Stimulated activated memory B cell treated with anti-CD40 and anti-IgM and Interleukin-4, amounts not matched to agents 10 μg/mL and 1 μg/mL and 100 μg/mL, for 72 hours (primary cell): ENCODE data around the gene JAK1.
A peak's percentile ranks its signal among the peaks of the same experiment; 100 is the strongest.

Source experiments
- ATAC-seq: fragments of 150-1000 bp; cut with Tn5 transposase; 2 replicates; pipeline ENCODE4 v1.10.0; 2021
- H3K27ac Mint-ChIP-seq: one replicate; pipeline ENCODE4 v1.8.0; 2022; ENCODE audit warnings: mild to moderate bottlenecking, mixed read lengths
- H3K27me3 Mint-ChIP-seq: one replicate; pipeline ENCODE4 v1.8.0; 2022; ENCODE audit warnings: mixed read lengths
- H3K36me3 Mint-ChIP-seq: one replicate; pipeline ENCODE4 v1.8.0; 2022; ENCODE audit warnings: mixed read lengths
- H3K4me1 Mint-ChIP-seq: one replicate; pipeline ENCODE4 v1.8.0; 2022; ENCODE audit warnings: mixed read lengths
- H3K4me3 Mint-ChIP-seq: one replicate; pipeline ENCODE4 v1.8.0; 2022; ENCODE audit warnings: mild to moderate bottlenecking, moderate library complexity, mixed read lengths
- H3K9me3 Mint-ChIP-seq: one replicate; pipeline ENCODE4 v1.8.0; 2022; ENCODE audit warnings: mixed read lengths

The JAK1 gene

GRCh38 chr1:64986903-64987871 lies 20.8 kb upstream of the JAK1 start:
- peak; percentile 94 for ATAC-seq
- peak overlapping the region; percentile 77 for H3K27ac Mint-ChIP-seq
- H3K27me3 Mint-ChIP-seq: no peaks in the 10 kb centered on the region
- peaks cover 31% of the 10 kb centered on the region for H3K4me1 Mint-ChIP-seq
- H3K4me3 Mint-ChIP-seq: no peak overlapping the region
- H3K36me3 Mint-ChIP-seq: no peaks in the 10 kb centered on the region
- no peaks in the 10 kb centered on the region for H3K9me3 Mint-ChIP-seq

GRCh38 chr1:64984737-64985136 lies 18.4 kb upstream of the JAK1 start:
- H3K4me1 Mint-ChIP-seq: peaks cover 37% of the 10 kb centered on the region
- H3K27ac Mint-ChIP-seq: peak overlapping the region; percentile 54
- no peak overlapping the region for H3K4me3 Mint-ChIP-seq
- H3K9me3 Mint-ChIP-seq: no peaks in the 10 kb centered on the region
- no peaks in the 10 kb centered on the region for H3K36me3 Mint-ChIP-seq
- H3K27me3 Mint-ChIP-seq: no peaks in the 10 kb centered on the region
- ATAC-seq: no peak

- Mint-ChIP-seq H3K27ac (peak overlapping the region; percentile 54), H3K9me3 (no peaks in the 10 kb centered on the region)
- ATAC-seq: no peak
Measured at GRCh38 chr1:64984106-64984505, 17.8 kb upstream of the JAK1 start.

GRCh38 chr1:64983110-64983509 lies 16.8 kb upstream of the JAK1 start:
- Mint-ChIP-seq H3K36me3 (no peaks in the 10 kb centered on the region), H3K4me1 (peaks cover 37% of the 10 kb centered on the region), H3K4me3 (no peak overlapping the region), H3K27me3 (no peaks in the 10 kb centered on the region), H3K9me3 (no peaks in the 10 kb centered on the region), H3K27ac (no peak overlapping the region)
- ATAC-seq: no peak

More at GRCh38 chr1:64984106-64984505, 17.8 kb upstream of the JAK1 start:
- Mint-ChIP-seq H3K4me3 (no peak overlapping the region), H3K36me3 (no peaks in the 10 kb centered on the region), H3K27me3 (no peaks in the 10 kb centered on the region), H3K4me1 (peaks cover 37% of the 10 kb centered on the region)

GRCh38 chr1:64981601-64982533 lies 15.5 kb upstream of the JAK1 start:
- H3K27me3 Mint-ChIP-seq: no peaks in the 10 kb centered on the region
- no peak overlapping the region for H3K4me3 Mint-ChIP-seq
- H3K36me3 Mint-ChIP-seq: no peaks in the 10 kb centered on the region
- H3K9me3 Mint-ChIP-seq: no peaks in the 10 kb centered on the region
- no peak overlapping the region for H3K27ac Mint-ChIP-seq
- ATAC-seq: no peak
- H3K4me1 Mint-ChIP-seq: peaks cover 24% of the 10 kb centered on the region

- Mint-ChIP-seq H3K4me3 (no peak overlapping the region), H3K27me3 (no peaks in the 10 kb centered on the region), H3K27ac (no peak overlapping the region), H3K4me1 (peaks cover 23% of the 10 kb centered on the region), H3K9me3 (no peaks in the 10 kb centered on the region), H3K36me3 (no peaks in the 10 kb centered on the region)
- no peak for ATAC-seq
Measured at GRCh38 chr1:64980745-64981600, 14.6 kb upstream of the JAK1 start.

GRCh38 chr1:64979358-64979757 lies 13.0 kb upstream of the JAK1 start:
- Mint-ChIP-seq H3K4me1 (peaks cover 15% of the 10 kb centered on the region), H3K27me3 (no peaks in the 10 kb centered on the region), H3K4me3 (no peak overlapping the region), H3K36me3 (no peaks in the 10 kb centered on the region), H3K27ac (no peak overlapping the region), H3K9me3 (no peaks in the 10 kb centered on the region)
- ATAC-seq: no peak

- Mint-ChIP-seq H3K4me3 (no peak overlapping the region), H3K27ac (no peak overlapping the region), H3K27me3 (no peaks in the 10 kb centered on the region), H3K36me3 (no peaks in the 10 kb centered on the region), H3K4me1 (peaks cover 6% of the 10 kb centered on the region), H3K9me3 (no peaks in the 10 kb centered on the region)
- no peak for ATAC-seq
Measured at GRCh38 chr1:64976361-64976760, 10.0 kb upstream of the JAK1 start.

- Mint-ChIP-seq H3K36me3 (no peaks in the 10 kb centered on the region), H3K27ac (no peak overlapping the region), H3K9me3 (no peaks in the 10 kb centered on the region), H3K4me1 (no peaks in the 10 kb centered on the region), H3K27me3 (no peaks in the 10 kb centered on the region), H3K4me3 (no peak overlapping the region)
- ATAC-seq: no peak
Measured at GRCh38 chr1:64975740-64976139, 9.4 kb upstream of the JAK1 start.

- H3K27me3 Mint-ChIP-seq: no peaks in the 10 kb centered on the region
- H3K9me3 Mint-ChIP-seq: no peaks in the 10 kb centered on the region
- no peak overlapping the region for H3K4me3 Mint-ChIP-seq
- no peaks in the 10 kb centered on the region for H3K36me3 Mint-ChIP-seq
- H3K4me1 Mint-ChIP-seq: no peaks in the 10 kb centered on the region
- no peak for ATAC-seq
- no peak overlapping the region for H3K27ac Mint-ChIP-seq
Measured at GRCh38 chr1:64975127-64975526, 8.8 kb upstream of the JAK1 start.

- Mint-ChIP-seq H3K36me3 (no peaks in the 10 kb centered on the region), H3K4me1 (no peaks in the 10 kb centered on the region), H3K4me3 (no peak overlapping the region), H3K9me3 (no peaks in the 10 kb centered on the region), H3K27me3 (no peaks in the 10 kb centered on the region), H3K27ac (peak overlapping the region; percentile 4)
- ATAC-seq: no peak
Measured at GRCh38 chr1:64974288-64974825, 8.0 kb upstream of the JAK1 start.

- ATAC-seq: no peak
- Mint-ChIP-seq H3K4me3 (no peak overlapping the region), H3K36me3 (no peaks in the 10 kb centered on the region), H3K9me3 (no peaks in the 10 kb centered on the region), H3K27ac (no peak overlapping the region), H3K4me1 (no peaks in the 10 kb centered on the region), H3K27me3 (no peaks in the 10 kb centered on the region)
Measured at GRCh38 chr1:64973061-64973647, 6.8 kb upstream of the JAK1 start.

GRCh38 chr1:64969305-64970046 lies 3.1 kb upstream of the JAK1 start:
- H3K27me3 Mint-ChIP-seq: no peaks in the 10 kb centered on the region
- H3K27ac Mint-ChIP-seq: no peak overlapping the region
- no peaks in the 10 kb centered on the region for H3K9me3 Mint-ChIP-seq
- H3K36me3 Mint-ChIP-seq: no peaks in the 10 kb centered on the region
- H3K4me1 Mint-ChIP-seq: peaks cover 24% of the 10 kb centered on the region
- no peak overlapping the region for H3K4me3 Mint-ChIP-seq
- ATAC-seq: no peak

GRCh38 chr1:64967381-64967780 lies 1.0 kb upstream of the JAK1 start:
- no peaks in the 10 kb centered on the region for H3K36me3 Mint-ChIP-seq
- peaks cover 43% of the 10 kb centered on the region for H3K4me1 Mint-ChIP-seq
- H3K27me3 Mint-ChIP-seq: no peaks in the 10 kb centered on the region
- peak overlapping the region; percentile 85 for H3K4me3 Mint-ChIP-seq
- H3K9me3 Mint-ChIP-seq: no peaks in the 10 kb centered on the region
- peak overlapping the region; percentile 85 for H3K27ac Mint-ChIP-seq
- ATAC-seq: no peak
